Measurements from ENCODE around the gene GPR55.

GPR55 gene

GRCh38 chr2:230877759-230878598, 47.1 kb downstream of the GPR55 start:
- peak; percentile 66 for DNase-seq

- no peak for DNase-seq
Measured at GRCh38 chr2:230877116-230877758, 47.8 kb downstream of the GPR55 start.

- DNase-seq = no peak
Measured at GRCh38 chr2:230875347-230876315, 49.4 kb downstream of the GPR55 start.

- no peak for DNase-seq
Measured at GRCh38 chr2:230874876-230875275, 50.2 kb downstream of the GPR55 start.

- no peak for DNase-seq
Measured at GRCh38 chr2:230874456-230874855, 50.6 kb downstream of the GPR55 start.

- no peak for DNase-seq
Measured at GRCh38 chr2:230873661-230874401, 51.2 kb downstream of the GPR55 start.

GRCh38 chr2:230872968-230873660, 51.9 kb downstream of the GPR55 start:
- DNase-seq = no peak

- no peak for DNase-seq
Measured at GRCh38 chr2:230872151-230872967, 52.7 kb downstream of the GPR55 start.

GRCh38 chr2:230871361-230872150, 53.5 kb downstream of the GPR55 start:
- no peak for DNase-seq

- DNase-seq = peak; percentile 77
Measured at GRCh38 chr2:230870544-230871360, 54.3 kb downstream of the GPR55 start.

GRCh38 chr2:230869914-230870543, 55.0 kb downstream of the GPR55 start:
- DNase-seq = peak; percentile 20

- DNase-seq = no peak
Measured at GRCh38 chr2:230868947-230869913, 55.8 kb downstream of the GPR55 start.

- no peak for DNase-seq
Measured at GRCh38 chr2:230868161-230868946, 56.7 kb downstream of the GPR55 start.

- peak; percentile 83 for DNase-seq
Measured at GRCh38 chr2:230866756-230867523, 58.1 kb downstream of the GPR55 start.
